ENCODE measurements around the gene GM2A.
"Not testable (repeated sequence)": the region's sequence is repeated elsewhere in the genome, so short reads cannot be mapped to it uniquely, and the experiment has no call there.

The GM2A gene

DNA sequence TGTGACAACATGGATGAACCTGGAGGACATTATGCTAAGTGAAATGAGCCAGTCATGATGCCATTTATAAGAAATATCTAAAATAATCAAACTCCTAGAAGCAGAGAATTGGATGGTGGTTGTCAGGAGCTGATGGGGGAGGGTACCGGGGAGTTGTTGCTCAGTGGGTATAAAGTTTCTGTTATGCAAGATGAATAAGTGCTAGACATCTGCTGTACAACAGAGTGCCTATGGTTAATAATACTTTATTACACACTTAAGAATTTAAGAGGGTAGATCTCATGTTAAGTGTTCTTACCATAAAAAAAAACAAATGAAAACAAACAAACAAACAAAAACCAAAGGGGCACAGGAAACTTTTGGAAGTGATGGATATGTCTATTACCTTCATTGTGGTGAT lies 16.1 kb upstream of the GM2A start:
- H3K27me3 Mint-ChIP-seq (ENCODE audit: low read depth, poor library complexity): peaks cover 9% of the 10 kb centered on the region
- no peak overlapping the region for H3K27ac Mint-ChIP-seq

DNA sequence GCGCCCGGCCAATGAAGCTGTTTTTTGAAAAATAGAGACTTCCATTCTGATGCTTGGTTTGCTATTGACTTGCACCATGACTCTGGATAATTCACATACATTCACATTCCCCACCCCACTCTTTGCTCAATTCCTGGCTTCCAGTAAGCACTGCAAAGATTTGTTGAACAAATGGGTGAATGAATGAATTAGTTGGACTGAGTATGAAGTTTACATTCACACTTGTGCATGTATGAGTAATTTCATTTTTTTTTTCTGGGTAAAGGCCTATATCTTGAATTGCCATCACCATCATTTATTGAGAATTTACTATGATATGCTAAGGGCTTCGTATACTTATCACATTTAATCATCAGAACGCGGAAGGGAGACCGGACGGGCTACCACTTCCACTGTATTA lies 15.3 kb upstream of the GM2A start:
- H3K27me3 Mint-ChIP-seq (ENCODE audit: low read depth, poor library complexity): peaks cover 9% of the 10 kb centered on the region
- DNase-seq: no peak
- peaks cover 17% of the 10 kb centered on the region for H3K9me3 Mint-ChIP-seq
- TF ChIP-seq, protein P1, sequence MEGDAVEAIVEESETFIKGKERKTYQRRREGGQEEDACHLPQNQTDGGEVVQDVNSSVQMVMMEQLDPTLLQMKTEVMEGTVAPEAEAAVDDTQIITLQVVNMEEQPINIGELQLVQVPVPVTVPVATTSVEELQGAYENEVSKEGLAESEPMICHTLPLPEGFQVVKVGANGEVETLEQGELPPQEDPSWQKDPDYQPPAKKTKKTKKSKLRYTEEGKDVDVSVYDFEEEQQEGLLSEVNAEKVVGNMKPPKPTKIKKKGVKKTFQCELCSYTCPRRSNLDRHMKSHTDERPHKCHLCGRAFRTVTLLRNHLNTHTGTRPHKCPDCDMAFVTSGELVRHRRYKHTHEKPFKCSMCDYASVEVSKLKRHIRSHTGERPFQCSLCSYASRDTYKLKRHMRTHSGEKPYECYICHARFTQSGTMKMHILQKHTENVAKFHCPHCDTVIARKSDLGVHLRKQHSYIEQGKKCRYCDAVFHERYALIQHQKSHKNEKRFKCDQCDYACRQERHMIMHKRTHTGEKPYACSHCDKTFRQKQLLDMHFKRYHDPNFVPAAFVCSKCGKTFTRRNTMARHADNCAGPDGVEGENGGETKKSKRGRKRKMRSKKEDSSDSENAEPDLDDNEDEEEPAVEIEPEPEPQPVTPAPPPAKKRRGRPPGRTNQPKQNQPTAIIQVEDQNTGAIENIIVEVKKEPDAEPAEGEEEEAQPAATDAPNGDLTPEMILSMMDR (IDR thresholded peaks at IDR 0.05): no peak
- no peak overlapping the region for H3K27ac Mint-ChIP-seq
- H3K4me1 Mint-ChIP-seq: peaks cover 38% of the 10 kb centered on the region
- no peaks in the 10 kb centered on the region for H3K36me3 Mint-ChIP-seq (ENCODE audit: low read depth)
- H3K4me3 Mint-ChIP-seq: no peak overlapping the region

More for the DNA sequence above, 16.1 kb upstream of the GM2A start:
- no peak overlapping the region for H3K4me3 Mint-ChIP-seq
- no peaks in the 10 kb centered on the region for H3K36me3 Mint-ChIP-seq (ENCODE audit: low read depth)
- peaks cover 17% of the 10 kb centered on the region for H3K9me3 Mint-ChIP-seq
- TF ChIP-seq, protein P1 (IDR thresholded peaks at IDR 0.05): no peak
- DNase-seq: no peak
- H3K4me1 Mint-ChIP-seq: peaks cover 38% of the 10 kb centered on the region

DNA sequence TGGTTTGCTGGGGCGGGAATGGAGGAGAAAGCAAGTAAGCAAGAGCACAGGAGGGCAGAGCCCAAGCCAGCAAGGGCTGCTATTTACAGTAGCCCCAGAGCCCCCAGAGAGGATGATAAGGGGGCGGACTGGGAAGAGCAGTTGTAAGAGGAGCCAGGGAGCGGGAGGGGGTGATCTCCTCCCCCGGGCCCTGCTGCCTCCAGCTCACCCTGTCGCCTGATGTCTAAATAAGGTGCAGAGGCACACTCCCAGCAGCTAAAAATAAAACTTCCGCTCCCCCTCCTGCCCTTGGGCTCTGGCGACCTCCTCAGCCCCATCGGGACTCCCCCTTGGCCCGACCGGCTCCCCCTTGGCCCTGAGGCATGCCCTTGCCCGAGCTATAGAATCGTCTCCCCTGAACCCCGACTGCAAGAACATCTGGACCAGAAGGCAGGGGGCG lies 14.7 kb upstream of the GM2A start:
- H3K27me3 Mint-ChIP-seq (ENCODE audit: low read depth, poor library complexity): peaks cover 9% of the 10 kb centered on the region

DNA sequence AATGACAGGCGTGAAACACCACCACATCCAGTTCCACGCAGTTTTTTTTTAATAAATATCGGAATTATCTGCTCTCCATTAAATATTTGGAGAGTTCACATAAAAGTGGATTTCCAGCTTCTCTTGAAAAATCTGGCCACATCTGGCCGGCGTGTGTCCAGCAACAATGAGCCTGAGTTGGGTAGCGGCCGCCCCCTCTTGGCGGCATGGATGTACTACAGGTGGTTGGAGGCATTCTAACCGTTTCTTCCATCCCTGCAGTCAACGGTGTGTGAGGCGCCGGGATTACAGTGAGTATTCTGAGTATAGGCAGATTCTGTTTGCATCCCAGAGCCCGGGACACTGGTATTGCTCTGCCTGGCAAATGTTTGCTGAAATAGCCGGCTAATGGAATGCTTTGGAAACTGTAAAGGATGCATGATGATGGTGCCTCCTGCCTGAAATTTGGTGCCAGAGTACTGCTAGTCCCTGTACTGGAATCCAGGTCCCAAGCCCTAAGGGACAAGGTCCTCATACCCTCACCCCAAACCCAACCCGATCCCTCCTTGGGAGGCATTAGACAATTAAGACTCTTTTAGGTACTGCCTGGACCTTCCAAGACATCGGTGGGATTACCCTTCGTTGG lies 13.6 kb upstream of the GM2A start:
- Mint-ChIP-seq H3K4me1 (peaks cover 35% of the 10 kb centered on the region), H3K36me3 (ENCODE audit: low read depth) (no peaks in the 10 kb centered on the region), H3K9me3 (peaks cover 17% of the 10 kb centered on the region), H3K27me3 (ENCODE audit: low read depth, poor library complexity) (peaks cover 2% of the 10 kb centered on the region), H3K4me3 (no peak overlapping the region), H3K27ac (peak overlapping the region; percentile 22)
- peak; percentile 63 for DNase-seq
- TF ChIP-seq, protein P1 (IDR thresholded peaks at IDR 0.05): peak; percentile 64

More for the DNA sequence above, 14.7 kb upstream of the GM2A start:
- H3K4me1 Mint-ChIP-seq: peaks cover 38% of the 10 kb centered on the region
- TF ChIP-seq, protein P1 (IDR thresholded peaks at IDR 0.05): no peak
- peak overlapping the region; percentile 6 for H3K27ac Mint-ChIP-seq
- no peaks in the 10 kb centered on the region for H3K36me3 Mint-ChIP-seq (ENCODE audit: low read depth)
- peak overlapping the region; percentile 44 for H3K4me3 Mint-ChIP-seq
- peaks cover 17% of the 10 kb centered on the region for H3K9me3 Mint-ChIP-seq
- DNase-seq: peak; percentile 19

DNA sequence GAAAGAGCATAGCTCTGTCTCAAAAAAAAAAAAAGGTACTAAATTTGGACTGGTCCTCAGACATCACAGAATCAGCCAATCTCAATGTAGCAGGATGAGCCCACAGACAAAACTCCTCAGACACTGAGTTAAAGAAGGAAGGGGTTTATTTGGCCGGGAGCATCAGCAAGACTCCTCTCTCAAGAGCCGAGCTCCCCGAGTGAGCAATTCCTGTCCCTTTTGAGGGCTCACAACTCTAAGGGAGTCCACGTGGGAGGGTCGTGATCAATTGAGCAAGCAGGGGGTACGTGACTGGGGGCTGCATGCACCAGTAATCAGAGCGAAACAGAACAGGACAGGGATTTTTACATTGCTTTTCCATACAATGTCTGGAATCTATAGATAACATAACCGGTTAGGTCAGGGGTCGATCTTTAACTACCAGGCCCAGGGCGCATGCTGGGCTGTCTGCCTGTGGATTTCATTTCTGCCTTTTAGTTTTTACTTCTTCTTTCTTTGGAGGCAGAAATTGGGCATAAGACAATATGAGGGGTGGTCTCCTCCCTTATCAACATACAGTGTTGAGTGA lies 12.6 kb upstream of the GM2A start:
- Mint-ChIP-seq H3K9me3 (peaks cover 17% of the 10 kb centered on the region), H3K4me1 (peaks cover 29% of the 10 kb centered on the region)
- not testable (repeated sequence) for H3K36me3 Mint-ChIP-seq (ENCODE audit: low read depth); H3K27me3 Mint-ChIP-seq (ENCODE audit: low read depth, poor library complexity); DNase-seq; H3K4me3 Mint-ChIP-seq; H3K27ac Mint-ChIP-seq

DNA sequence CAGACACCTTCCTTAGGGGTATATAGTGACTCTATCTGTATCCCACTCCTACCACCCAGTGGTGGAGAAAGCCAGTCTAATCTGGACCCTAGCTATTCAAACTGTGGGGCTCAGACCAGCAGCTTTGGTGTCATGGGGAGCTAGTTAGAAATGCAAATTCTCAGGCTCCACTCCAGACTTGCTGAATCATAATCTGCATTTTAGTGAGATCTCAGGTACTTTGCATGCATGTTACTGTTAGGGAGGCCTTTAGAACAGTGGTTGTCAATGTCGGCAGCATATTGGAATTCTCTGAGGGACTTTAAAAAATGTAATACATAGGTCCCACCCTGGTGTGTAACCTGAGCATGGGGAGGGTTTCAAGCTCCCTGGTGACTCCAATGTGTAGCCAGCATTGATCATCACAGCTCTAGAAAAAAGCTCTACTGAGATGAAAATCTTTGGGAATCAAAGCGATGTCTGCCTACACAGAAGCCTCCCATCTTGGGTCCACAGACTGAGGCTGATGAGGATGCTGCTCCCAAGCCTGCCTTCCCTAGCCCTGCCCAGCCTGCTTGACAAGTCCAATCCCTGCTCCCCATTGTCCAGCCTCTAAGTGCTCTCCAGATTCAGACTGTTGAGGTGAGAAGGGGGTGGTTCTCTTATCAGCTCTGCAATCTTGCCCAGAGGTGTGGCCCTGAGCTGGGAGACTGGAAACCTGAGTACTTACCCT lies 11.9 kb upstream of the GM2A start:
- Mint-ChIP-seq H3K4me3 (no peak overlapping the region), H3K4me1 (peaks cover 29% of the 10 kb centered on the region), H3K36me3 (ENCODE audit: low read depth) (no peaks in the 10 kb centered on the region), H3K27ac (no peak overlapping the region), H3K9me3 (peaks cover 17% of the 10 kb centered on the region), H3K27me3 (ENCODE audit: low read depth, poor library complexity) (peaks cover 2% of the 10 kb centered on the region)
- no peak for DNase-seq
- TF ChIP-seq, protein P1 (IDR thresholded peaks at IDR 0.05): no peak
